Left cardiac atrium (tissue), 4 donors: ENCODE data around the gene CD2AP. TPM values are rescaled to one million over a fixed set of nuclear protein-coding genes. Genes with fewer than 3 reads are reported as not detected.
A peak's percentile ranks its signal among the peaks of the same experiment; 100 is the strongest.
"Not testable (repeated sequence)": the region's sequence is repeated elsewhere in the genome, so short reads cannot be mapped to it uniquely, and the experiment has no call there.

Experiments
- ATAC-seq, 2 donors: fragments of 200-7000 bp; cut with Tn5 transposase; one replicate each; pipeline ENCODE4 v1.9.1; 2020; ENCODE audit warnings: mild to moderate bottlenecking in 2 of 2, moderate library complexity in 2 of 2
- DNase-seq: peaks from one replicate; pipeline ENCODE4 v3.0.0-alpha.2; 2020
- intact Hi-C, 2 donors: fragments of 100-400 bp; cut with DNase I; formaldehyde crosslinking; loops; one replicate each; pipeline versions ENCODE4 v1.14.1 to v1.15.1; 2022 to 2023
- total RNA-seq, 2 donors: library from RNA; stranded (reverse); fragmentation: NEBNext Ultra II Directional; extraction: Animal tissue kit (Norgen Biotek cat#: 25700); gene quantifications; one replicate each; pipeline ENCODE4 v1.2.1, GENCODE V29; 2021
- donor health status: DM: no; HTN: yes; CAD: no.
- donor health status: DM: no; HTN: yes; CAD: no; lungs with severe emphysema.
- donor health status: DM: yes; HTN: yes; CAD: no.
- donor health status: Dilated cardiomyopathy.

CD2AP gene
- total RNA-seq, 2 donors from 2014 or later, result 12.5 to 16.7 TPM

GRCh38 chr6:47455533-47456209 is 21.9 kb upstream of the CD2AP start:
- no peak for ATAC-seq
- intact Hi-C loops, result no loop called here
- no peak for DNase-seq

- DNase-seq (no peak), ATAC-seq (no peak)
- intact Hi-C loops, result no loop called here
Measured at GRCh38 chr6:47456536-47456975, 21.0 kb upstream of the CD2AP start.

- intact Hi-C loops, result no loop called here
- ATAC-seq (no peak), DNase-seq (no peak)
Measured at GRCh38 chr6:47457370-47457769, 20.2 kb upstream of the CD2AP start.

- intact Hi-C loops, result no loop called here
- ATAC-seq, result no peak
- no peak for DNase-seq
Measured at GRCh38 chr6:47464052-47464451, 13.5 kb upstream of the CD2AP start.

GRCh38 chr6:47465117-47465516 is 12.5 kb upstream of the CD2AP start:
- ATAC-seq (no peak), DNase-seq (no peak)
- intact Hi-C loops, result no loop called here

GRCh38 chr6:47471911-47472310 is 5.7 kb upstream of the CD2AP start:
- intact Hi-C loops, result loop anchor here in 1 of 2 donors (5.0 kb wide), 1 partner anchor 60 kb away; no protein-coding TSS in a partner anchor

GRCh38 chr6:47473791-47474346 is 3.7 kb upstream of the CD2AP start:
- DNase-seq (no peak), ATAC-seq (no peak)
- intact Hi-C loops, result loop anchor here in 1 of 2 donors (5.0 kb wide), 1 partner anchor 62 kb away; no protein-coding TSS in a partner anchor

More at GRCh38 chr6:47471911-47472310, 5.7 kb upstream of the CD2AP start:
- no peak for ATAC-seq
- no peak for DNase-seq

- ATAC-seq, result no peak
- intact Hi-C loops, result no loop called here
Measured at GRCh38 chr6:47475319-47475816, 2.2 kb upstream of the CD2AP start.

GRCh38 chr6:47476781-47477496 is 650 bp upstream of the CD2AP start:
- DNase-seq (no peak), ATAC-seq (no peak)
- intact Hi-C loops, result no loop called here

More at GRCh38 chr6:47475319-47475816, 2.2 kb upstream of the CD2AP start:
- no peak for DNase-seq

GRCh38 chr6:47478233-47479139 is 897 bp downstream of the CD2AP start:
- peak in 1 of 2 donors; percentile 59 for ATAC-seq
- DNase-seq, result no peak
- intact Hi-C loops, result no loop called here

GRCh38 chr6:47479140-47479508 is 1.5 kb downstream of the CD2AP start:
- no peak for ATAC-seq
- intact Hi-C loops, result no loop called here
- DNase-seq, result no peak

- intact Hi-C loops, result no loop called here
- ATAC-seq (no peak), DNase-seq (no peak)
Measured at GRCh38 chr6:47479874-47480273, 2.3 kb downstream of the CD2AP start.

GRCh38 chr6:47481213-47481612 is 3.6 kb downstream of the CD2AP start:
- intact Hi-C loops, ATAC-seq, DNase-seq: not testable (repeated sequence)

GRCh38 chr6:47481806-47482205 is 4.2 kb downstream of the CD2AP start:
- ATAC-seq, result no peak
- intact Hi-C loops, result no loop called here
- no peak for DNase-seq

GRCh38 chr6:47483516-47483852 is 5.9 kb downstream of the CD2AP start:
- intact Hi-C loops, result no loop called here
- no peak for ATAC-seq
- no peak for DNase-seq

- DNase-seq, result no peak
- intact Hi-C loops, result no loop called here
- peak in 1 of 2 donors; percentile 25 for ATAC-seq
Measured at GRCh38 chr6:47483853-47484546, 6.4 kb downstream of the CD2AP start.

GRCh38 chr6:47484616-47485015 is 7.0 kb downstream of the CD2AP start:
- intact Hi-C loops, result no loop called here
- ATAC-seq (peak in 1 of 2 donors; percentile 51), DNase-seq (no peak)

GRCh38 chr6:47485083-47485482 is 7.5 kb downstream of the CD2AP start:
- no peak for ATAC-seq
- DNase-seq, result no peak
- intact Hi-C loops, result no loop called here
